Epidermal melanocyte (primary cell): ENCODE results near the gene ELF4.

Experiments
- DNase-seq: peaks from one replicate; pipeline ENCODE4 v3.0.0; 2011; ENCODE audit warnings: low spot score; ENCODE audit not compliant: insufficient read length

ELF4 gene

GRCh38 chrX:130085551-130086446 lies 24.5 kb downstream of the ELF4 start:
- no peak for DNase-seq

- no peak for DNase-seq
Measured at GRCh38 chrX:130084631-130085237, 25.6 kb downstream of the ELF4 start.

- no peak for DNase-seq
Measured at GRCh38 chrX:130083656-130084382, 26.5 kb downstream of the ELF4 start.

- no peak for DNase-seq
Measured at GRCh38 chrX:130083107-130083490, 27.2 kb downstream of the ELF4 start.

- no peak for DNase-seq
Measured at GRCh38 chrX:130082244-130083106, 27.8 kb downstream of the ELF4 start.

- DNase-seq = no peak
Measured at GRCh38 chrX:130081421-130082045, 28.8 kb downstream of the ELF4 start.

- DNase-seq = no peak
Measured at GRCh38 chrX:130080791-130081367, 29.4 kb downstream of the ELF4 start.

- peak; percentile 91 for DNase-seq
Measured at GRCh38 chrX:130079824-130080406, 30.4 kb downstream of the ELF4 start.

- no peak for DNase-seq
Measured at GRCh38 chrX:130075777-130076176, 34.5 kb downstream of the ELF4 start.

GRCh38 chrX:130072345-130072740 lies 38.0 kb downstream of the ELF4 start:
- DNase-seq = no peak

GRCh38 chrX:130071611-130072344 lies 38.5 kb downstream of the ELF4 start:
- DNase-seq = no peak

GRCh38 chrX:130066975-130067615 lies 43.2 kb downstream of the ELF4 start:
- no peak for DNase-seq

- peak; percentile 81 for DNase-seq
Measured at GRCh38 chrX:130060122-130061069, 49.9 kb downstream of the ELF4 start.

GRCh38 chrX:130058652-130059051 lies 51.6 kb downstream of the ELF4 start:
- no peak for DNase-seq

- DNase-seq = no peak
Measured at GRCh38 chrX:130057209-130057608, 53.1 kb downstream of the ELF4 start.

GRCh38 chrX:130055899-130056298 lies 54.4 kb downstream of the ELF4 start:
- no peak for DNase-seq

GRCh38 chrX:130055103-130055502 lies 55.2 kb downstream of the ELF4 start:
- DNase-seq = no peak

GRCh38 chrX:130053236-130053635 lies 57.1 kb downstream of the ELF4 start:
- no peak for DNase-seq
